SKM-1 treated with dmso at 0.1 percent for 144 hours (cell line): ENCODE measurements around the gene IFT57.

ENCODE experiments used
- DNase-seq: peaks from one replicate; lab custom pipeline; 2025; ENCODE audit not compliant: unreplicated experiment; lab: John Stamatoyannopoulos, UW

Gene IFT57

GRCh38 chr3:108127301-108127988, 94.8 kb downstream of the IFT57 start:
- DNase-seq = no peak

- DNase-seq = no peak
Measured at GRCh38 chr3:108126348-108126747, 95.9 kb downstream of the IFT57 start.

GRCh38 chr3:108125550-108126071, 96.6 kb downstream of the IFT57 start:
- DNase-seq = peak; percentile 62

- DNase-seq = no peak
Measured at GRCh38 chr3:108125153-108125543, 97.1 kb downstream of the IFT57 start.

GRCh38 chr3:108124337-108125152, 97.7 kb downstream of the IFT57 start:
- DNase-seq = peak; percentile 79

GRCh38 chr3:108123326-108123725, 98.9 kb downstream of the IFT57 start:
- no peak for DNase-seq

- DNase-seq = no peak
Measured at GRCh38 chr3:108122276-108122675, 99.9 kb downstream of the IFT57 start.

- DNase-seq = no peak
Measured at GRCh38 chr3:108119398-108120104, 102.7 kb downstream of the IFT57 start.

- no peak for DNase-seq
Measured at GRCh38 chr3:108118038-108118768, 104.0 kb downstream of the IFT57 start.

- DNase-seq = peak; percentile 20
Measured at GRCh38 chr3:108117241-108117775, 104.9 kb downstream of the IFT57 start.

- no peak for DNase-seq
Measured at GRCh38 chr3:108114423-108115065, 107.7 kb downstream of the IFT57 start.

- DNase-seq = no peak
Measured at GRCh38 chr3:108113975-108114374, 108.2 kb downstream of the IFT57 start.

GRCh38 chr3:108110934-108111333, 111.3 kb downstream of the IFT57 start:
- DNase-seq = no peak
